BJ (cell line): Measurements from ENCODE around the gene CDC5L. TPM values are rescaled to one million over a fixed set of nuclear protein-coding genes. Genes with fewer than 3 reads are reported as not detected.

Source experiments
- CTCF ChIA-PET: fragments of 350-600 bp; formaldehyde crosslinking; extraction: SDS; loops from one replicate; lab custom pipeline; 2021; ENCODE audit warnings: antibody characterized with exemption, inconsistent platforms; lab: Yijun Ruan, JAX
- POLR2A ChIA-PET: fragments of 300-600 bp; sonication (Branson Sonifier 250); formaldehyde crosslinking; extraction: SDS; loops from one replicate; lab custom pipeline; 2021; ENCODE audit warnings: antibody characterized with exemption; lab: Charles Lee
- DNase-seq: peaks from one replicate; pipeline ENCODE4 v3.0.0-alpha.2; 2011; ENCODE audit warnings: low read depth
- H3K27me3 ChIP-seq: 2 replicates; pipeline ENCODE4 v1.6.0; 2011; ENCODE audit warnings: low read length; ENCODE audit not compliant: control insufficient read depth, insufficient read depth
- H3K36me3 ChIP-seq: 2 replicates; pipeline ENCODE4 v1.5.1; 2011; ENCODE audit warnings: low read length; ENCODE audit not compliant: control insufficient read depth, insufficient read depth
- H3K4me3 ChIP-seq: 2 replicates; pipeline ENCODE4 v1.5.1; 2011; ENCODE audit warnings: low read depth, mild to moderate bottlenecking, control low read depth, low read length
- CTCF ChIP-seq: IDR thresholded peaks from 2 replicates; pipeline ENCODE4 v1.5.1; 2011; ENCODE audit warnings: low read depth, mild to moderate bottlenecking, control low read depth, inconsistent platforms, low read length, moderate library complexity; ENCODE audit not compliant: insufficient read depth
- polyA plus RNA-seq: library from polyadenylated mRNA; depleted of rRNA; stranded (reverse); fragments of >200 nt; gene quantifications from 2 replicates; pipeline ENCODE4 v1.2.3, GENCODE V29; 2011

CDC5L gene
- polyA plus RNA-seq, 1 experiment, result 7.6 TPM

DNA sequence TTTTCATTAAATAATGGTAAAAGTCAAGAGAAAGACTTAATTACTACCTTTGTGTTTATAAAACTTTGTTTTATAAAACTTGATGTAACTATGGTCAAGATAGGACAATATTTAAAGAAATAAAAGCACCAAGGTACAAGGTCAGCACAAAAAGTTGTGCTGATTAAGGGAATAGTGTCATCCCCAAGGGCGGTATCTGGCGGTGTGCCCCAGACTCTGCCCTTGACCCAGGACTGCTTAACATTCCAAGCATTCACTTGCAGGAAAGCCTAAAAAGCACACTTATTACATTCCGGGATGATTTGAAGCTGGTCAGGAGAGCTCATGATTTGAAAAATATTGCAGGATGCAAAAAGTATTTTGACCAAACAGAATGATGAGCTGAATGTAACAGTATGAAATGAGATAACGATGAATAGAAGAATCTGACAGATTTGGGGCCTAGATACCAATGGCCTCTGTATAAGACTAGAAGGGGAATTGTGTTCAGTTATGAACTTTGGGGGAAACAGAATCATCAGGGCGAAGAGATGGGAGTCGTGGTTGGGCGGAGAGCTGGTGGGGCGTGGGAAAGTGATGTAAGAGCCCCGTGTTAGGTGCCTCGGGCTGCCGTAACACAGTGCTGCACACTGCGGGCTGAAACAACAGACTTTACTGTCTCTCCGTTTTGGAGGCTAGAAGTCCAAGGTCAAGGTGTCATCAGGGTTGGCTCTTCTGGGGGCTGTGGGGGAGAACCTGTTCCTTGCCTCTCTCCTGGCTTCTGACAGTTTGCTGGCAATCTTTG, 77.2 kb downstream of the CDC5L start:
- H3K27me3 ChIP-seq, result no peaks in the 10 kb centered on the region
- no peak for DNase-seq
- TF ChIP-seq CTCF, result no peak
- no peak overlapping the region for H3K4me3 ChIP-seq
- POLR2A ChIA-PET, result interaction anchor here (0.9 kb wide), 1 partner anchor 12 kb away, joined by 3 read pairs; no protein-coding TSS in a partner anchor
- CTCF ChIA-PET, result interaction anchor here (2.4 to 3.0 kb wide), 2 partner anchors 9 to 11 kb away, joined by 12 to 21 read pairs; no protein-coding TSS in a partner anchor
- H3K36me3 ChIP-seq, result no peaks in the 10 kb centered on the region

DNA sequence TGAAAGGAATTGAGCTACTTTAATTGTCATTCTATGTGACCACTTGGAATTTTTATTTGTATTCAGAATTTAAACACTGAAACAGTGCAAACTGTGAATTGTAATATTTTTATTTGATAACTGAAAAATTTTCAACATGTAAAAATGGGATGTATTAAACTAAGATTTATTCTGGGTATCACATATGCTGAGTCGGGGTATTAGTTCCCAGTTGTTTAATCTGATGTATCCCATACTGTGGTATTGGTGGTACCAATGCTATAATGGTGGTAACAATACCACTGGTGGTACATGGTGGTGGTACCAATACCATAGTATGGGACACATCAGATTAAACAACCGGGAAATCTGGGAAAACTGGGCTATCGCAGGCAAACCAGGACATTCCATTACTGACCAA, 79.4 kb downstream of the CDC5L start:
- CTCF ChIA-PET, result interaction anchor here (1.4 to 3.0 kb wide), 3 partner anchors 9 to 163 kb away, joined by 3 to 12 read pairs (median 5); no protein-coding TSS in a partner anchor
- TF ChIP-seq CTCF, result no peak
- no peaks in the 10 kb centered on the region for H3K36me3 ChIP-seq
- POLR2A ChIA-PET, result no interaction called here
- DNase-seq, result no peak
- no peak overlapping the region for H3K4me3 ChIP-seq
- H3K27me3 ChIP-seq, result no peaks in the 10 kb centered on the region

GRCh38 chr6:44468835-44469234, 81.3 kb downstream of the CDC5L start:
- Histone ChIP-seq H3K4me3 (no peak overlapping the region), H3K27me3 (0 out of 2 replicates have a peak, but pooled peaks cover 2% of the 10 kb centered on the region), H3K36me3 (no peaks in the 10 kb centered on the region)
- CTCF ChIA-PET, result interaction anchor here (0.8 to 2.2 kb wide), 5 partner anchors 13 to 1454 kb away, joined by 3 to 7 read pairs (median 3); no protein-coding TSS in a partner anchor
- POLR2A ChIA-PET, result no interaction called here
- no peak for TF ChIP-seq CTCF
- DNase-seq, result no peak

GRCh38 chr6:44470115-44470464, 82.6 kb downstream of the CDC5L start:
- no peak for DNase-seq
- no peak for TF ChIP-seq CTCF
- POLR2A ChIA-PET, result no interaction called here
- CTCF ChIA-PET, result interaction anchor here (0.6 to 2.8 kb wide), 17 partner anchors 10 to 1410 kb away, joined by 3 to 36 read pairs (median 4); no protein-coding TSS in a partner anchor
- H3K27me3 ChIP-seq, result 0 out of 2 replicates have a peak, but pooled peaks cover 2% of the 10 kb centered on the region
- H3K4me3 ChIP-seq, result no peak overlapping the region
- no peaks in the 10 kb centered on the region for H3K36me3 ChIP-seq

GRCh38 chr6:44470746-44471145, 83.2 kb downstream of the CDC5L start:
- no peak for DNase-seq
- CTCF ChIA-PET, result interaction anchor here (0.6 to 2.8 kb wide), 10 partner anchors 9 to 1452 kb away, joined by 3 to 36 read pairs (median 4); no protein-coding TSS in a partner anchor
- TF ChIP-seq CTCF, result no peak
- Histone ChIP-seq H3K36me3 (no peaks in the 10 kb centered on the region), H3K27me3 (0 out of 2 replicates have a peak, but pooled peaks cover 2% of the 10 kb centered on the region), H3K4me3 (no peak overlapping the region)
- POLR2A ChIA-PET, result no interaction called here
